C4-2B (cell line): ENCODE results near the gene CXCL11.

Experiments used
- CTCF ChIP-seq: fragments of 450-650 bp; conservative IDR thresholded peaks from 2 replicates; pipeline ENCODE4 v1.5.1; 2017; ENCODE audit warnings: mild to moderate bottlenecking
- ZFX ChIP-seq: fragments of 450-650 bp; IDR thresholded peaks from 2 replicates; pipeline ENCODE4 v1.6.1; 2017

GRCh38 chr4:76012388-76012801 is 23.5 kb downstream of the CXCL11 start:
- TF ChIP-seq CTCF (no peak), ZFX (no peak)
